Stomach (tissue), 9 donors: ENCODE results near the gene DISC1. TPM values are rescaled to one million over a fixed set of nuclear protein-coding genes. Genes with fewer than 3 reads are reported as not detected.

Experiments used
- DNase-seq, 2 donors: peaks; one replicate each; pipeline versions ENCODE4 v3.0.0 to v3.0.0-alpha.2; 2013 to 2019
- H3K27ac ChIP-seq, 5 donors: fragments of 200-600 bp in 4 of 5; sonication (generic) in 4 of 5; one replicate each; pipeline ENCODE4 v1.5.1; 2013 to 2019; ENCODE audit warnings: mild to moderate bottlenecking in 1 of 5, moderate library complexity in 1 of 5
- H3K27me3 ChIP-seq, 3 donors: fragments of 200-600 bp; sonication (generic); one replicate each; pipeline ENCODE4 v1.5.1; 2017 to 2019; ENCODE audit warnings: mixed run types in 1 of 3
- H3K36me3 ChIP-seq, 4 donors: fragments of 200-600 bp; sonication (generic); 1 replicate in 3 of 4; 2 replicates in 1 of 4; pipeline ENCODE4 v1.5.1; 2016 to 2019
- H3K4me1 ChIP-seq, 4 donors: fragments of 200-600 bp; sonication (generic); one replicate each; pipeline ENCODE4 v1.5.1; 2016 to 2019
- H3K4me3 ChIP-seq, 4 donors: fragments of 200-600 bp; sonication (generic) in 3 of 4; one replicate each; pipeline ENCODE4 v1.5.1; 2016 to 2019; ENCODE audit warnings: mild to moderate bottlenecking in 1 of 4
- H3K9me3 ChIP-seq, 4 donors: fragments of 200-600 bp; sonication (generic); one replicate each; pipeline ENCODE4 v1.5.1; 2016 to 2019
- EP300 ChIP-seq: sonication (generic); formaldehyde crosslinking; IDR thresholded peaks from one replicate; pipeline ENCODE4 v1.6.1; 2017; ENCODE audit warnings: antibody characterized with exemption
- POLR2A ChIP-seq, 4 donors: fragments of 450-650 bp; IDR thresholded peaks; one replicate each; pipeline ENCODE4 v1.6.1; 2016; ENCODE audit warnings: antibody characterized with exemption in 4 of 4, control low read depth in 2 of 4, mild to moderate bottlenecking in 1 of 4, moderate library complexity in 1 of 4
- POLR2AphosphoS5 ChIP-seq, 3 donors: sonication (generic); formaldehyde crosslinking; IDR thresholded peaks; one replicate each; pipeline ENCODE4 v1.6.1; 2016; ENCODE audit warnings: antibody characterized with exemption in 3 of 3
- WGBS, 5 donors: extraction: QIAGEN DNeasy Blood & Tissue Kit in 3 of 5; methylation state at CpG; one replicate each; pipeline versions ENCODE4 v1.1.5 to v1.1.7; 2013 to 2018; 5-methylcytosine and 5-hydroxymethylcytosine counted together
- intact Hi-C: fragments of 100-400 bp; cut with DNase I; formaldehyde crosslinking; loops from one replicate; pipeline ENCODE4 v1.15.1; 2023; ENCODE audit warnings: low total_unique reads
- polyA plus RNA-seq, 3 donors: library from polyadenylated mRNA; stranded (reverse); fragments of 200-250 nt; gene quantifications; one replicate each; pipeline ENCODE4 v1.2.3, GENCODE V29; 2013
- total RNA-seq, 5 donors: library from RNA; depleted of rRNA; stranded (reverse); fragments of >200 nt; gene quantifications; one replicate each; pipeline versions ENCODE4 v1.1.0 to v1.2.3, GENCODE V29; 2014 to 2016
- TF ChIP-seq, protein P1 (sequence below), 7 experiments: fragments of 450-650 bp in 4 of 7; fragments of 200-600 bp in 3 of 7; sonication (generic) in 3 of 7; IDR thresholded peaks; one replicate each; pipeline ENCODE4 v1.5.1; 2016 to 2019; ENCODE audit warnings: antibody characterized with exemption in 7 of 7, control low read depth in 2 of 7, mild to moderate bottlenecking in 1 of 7
- donor health status: healthy with polysubstance abuse.
- donor health status: Bipolar disorder and iron deficiency.
- donor health status: healthy.

Gene DISC1
- total and polyA plus RNA-seq, 8 donors, result 0.43 to 29.8 (median 1.6) TPM

DNA sequence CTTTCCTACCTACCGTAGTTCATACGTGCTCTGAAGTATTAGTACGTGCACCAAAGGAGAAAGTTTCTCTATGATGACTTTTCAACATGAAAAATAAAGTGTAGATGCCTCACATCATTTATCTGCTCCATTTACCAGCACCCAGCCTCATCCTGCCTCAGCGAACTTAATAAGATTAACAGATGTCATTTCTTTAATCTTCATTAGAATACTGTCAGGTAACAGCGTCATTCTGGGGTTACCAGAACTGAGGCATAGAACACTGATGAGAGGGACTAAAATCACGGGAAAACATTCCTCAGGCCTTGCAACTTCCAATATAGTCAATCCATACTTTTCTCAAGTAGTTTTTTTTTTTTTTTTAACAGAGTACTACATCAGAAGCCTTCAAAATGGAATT is 43.2 kb upstream of the DISC1 start:
- no peak for DNase-seq
- Histone ChIP-seq H3K4me1 (no peaks in the 10 kb centered on the region), H3K36me3 (no peaks in the 10 kb centered on the region), H3K27ac (no peak overlapping the region), H3K27me3 (no peaks in the 10 kb centered on the region), H3K4me3 (no peak overlapping the region), H3K9me3 (no peaks in the 10 kb centered on the region)
- intact Hi-C loops, result no loop called here
- TF ChIP-seq EP300 (no peak), POLR2AphosphoS5 (IDR thresholded peaks at IDR 0.05) (no peak), POLR2A (IDR thresholded peaks at IDR 0.05) (no peak)
- TF ChIP-seq, protein P1, sequence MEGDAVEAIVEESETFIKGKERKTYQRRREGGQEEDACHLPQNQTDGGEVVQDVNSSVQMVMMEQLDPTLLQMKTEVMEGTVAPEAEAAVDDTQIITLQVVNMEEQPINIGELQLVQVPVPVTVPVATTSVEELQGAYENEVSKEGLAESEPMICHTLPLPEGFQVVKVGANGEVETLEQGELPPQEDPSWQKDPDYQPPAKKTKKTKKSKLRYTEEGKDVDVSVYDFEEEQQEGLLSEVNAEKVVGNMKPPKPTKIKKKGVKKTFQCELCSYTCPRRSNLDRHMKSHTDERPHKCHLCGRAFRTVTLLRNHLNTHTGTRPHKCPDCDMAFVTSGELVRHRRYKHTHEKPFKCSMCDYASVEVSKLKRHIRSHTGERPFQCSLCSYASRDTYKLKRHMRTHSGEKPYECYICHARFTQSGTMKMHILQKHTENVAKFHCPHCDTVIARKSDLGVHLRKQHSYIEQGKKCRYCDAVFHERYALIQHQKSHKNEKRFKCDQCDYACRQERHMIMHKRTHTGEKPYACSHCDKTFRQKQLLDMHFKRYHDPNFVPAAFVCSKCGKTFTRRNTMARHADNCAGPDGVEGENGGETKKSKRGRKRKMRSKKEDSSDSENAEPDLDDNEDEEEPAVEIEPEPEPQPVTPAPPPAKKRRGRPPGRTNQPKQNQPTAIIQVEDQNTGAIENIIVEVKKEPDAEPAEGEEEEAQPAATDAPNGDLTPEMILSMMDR (IDR thresholded peaks at IDR 0.05), result no peak
- WGBS, 5 donors, result 87 to 93% (median 92%) methylated on average over 6 of the region's 6 CpGs

DNA sequence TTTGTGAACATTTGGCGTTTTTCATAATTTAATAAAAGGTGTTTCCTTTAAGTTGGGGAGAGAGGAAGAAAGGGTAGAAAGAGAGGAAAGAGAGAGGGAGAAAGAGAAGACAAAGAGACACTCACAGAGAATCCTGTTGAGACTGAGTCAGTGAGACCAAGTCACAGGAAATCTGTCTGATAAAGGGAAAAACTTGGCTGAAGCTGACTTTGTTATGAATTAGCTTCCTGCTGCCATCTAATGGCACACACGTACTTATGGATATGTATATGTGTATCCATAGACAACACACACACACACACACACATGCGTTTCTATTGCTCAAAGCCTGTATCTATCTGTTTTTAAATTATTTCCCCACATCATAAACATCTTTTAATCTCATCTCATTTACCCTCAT is 42.5 kb upstream of the DISC1 start:
- WGBS, 5 donors, result 32 to 51% (median 40%) methylated on average over 3 of the region's 3 CpGs
- Histone ChIP-seq H3K27me3 (no peaks in the 10 kb centered on the region), H3K9me3 (no peaks in the 10 kb centered on the region), H3K4me3 (no peak overlapping the region), H3K27ac (no peak overlapping the region), H3K36me3 (no peaks in the 10 kb centered on the region), H3K4me1 (no peaks in the 10 kb centered on the region)
- intact Hi-C loops, result no loop called here
- TF ChIP-seq POLR2A (IDR thresholded peaks at IDR 0.05) (no peak), EP300 (no peak), POLR2AphosphoS5 (IDR thresholded peaks at IDR 0.05) (no peak)
- TF ChIP-seq, protein P1 (IDR thresholded peaks at IDR 0.05), result no peak
- DNase-seq, result peak in 1 of 2 donors; percentile 69

DNA sequence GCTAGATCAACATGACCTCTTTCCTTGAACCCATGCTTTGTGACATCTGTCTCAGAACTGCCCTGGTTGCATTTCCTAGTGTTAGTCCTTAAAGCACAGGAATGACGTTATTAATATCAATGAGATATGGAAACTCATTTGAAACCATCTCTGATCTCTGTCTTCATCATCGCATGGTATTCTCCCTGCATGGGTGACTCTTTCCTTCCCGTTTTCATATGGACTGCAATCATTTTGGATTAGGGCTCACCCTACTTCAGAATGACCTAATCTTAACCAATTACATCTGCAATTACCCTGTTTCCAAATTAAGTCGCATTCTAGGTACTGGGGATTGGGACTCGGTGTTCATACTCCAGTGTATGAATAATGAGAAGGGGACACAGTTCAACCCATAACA is 41.7 kb upstream of the DISC1 start:
- Histone ChIP-seq H3K4me3 (no peak overlapping the region), H3K4me1 (no peaks in the 10 kb centered on the region), H3K27ac (no peak overlapping the region), H3K36me3 (no peaks in the 10 kb centered on the region), H3K9me3 (no peaks in the 10 kb centered on the region), H3K27me3 (no peaks in the 10 kb centered on the region)
- no peak for DNase-seq
- TF ChIP-seq POLR2AphosphoS5 (IDR thresholded peaks at IDR 0.05) (no peak), EP300 (no peak), POLR2A (IDR thresholded peaks at IDR 0.05) (no peak)
- TF ChIP-seq, protein P1 (IDR thresholded peaks at IDR 0.05), result no peak
- intact Hi-C loops, result no loop called here
- 62 to 86% (median 70%) methylated on average over 5 of the region's 5 CpGs for WGBS, 5 donors

DNA sequence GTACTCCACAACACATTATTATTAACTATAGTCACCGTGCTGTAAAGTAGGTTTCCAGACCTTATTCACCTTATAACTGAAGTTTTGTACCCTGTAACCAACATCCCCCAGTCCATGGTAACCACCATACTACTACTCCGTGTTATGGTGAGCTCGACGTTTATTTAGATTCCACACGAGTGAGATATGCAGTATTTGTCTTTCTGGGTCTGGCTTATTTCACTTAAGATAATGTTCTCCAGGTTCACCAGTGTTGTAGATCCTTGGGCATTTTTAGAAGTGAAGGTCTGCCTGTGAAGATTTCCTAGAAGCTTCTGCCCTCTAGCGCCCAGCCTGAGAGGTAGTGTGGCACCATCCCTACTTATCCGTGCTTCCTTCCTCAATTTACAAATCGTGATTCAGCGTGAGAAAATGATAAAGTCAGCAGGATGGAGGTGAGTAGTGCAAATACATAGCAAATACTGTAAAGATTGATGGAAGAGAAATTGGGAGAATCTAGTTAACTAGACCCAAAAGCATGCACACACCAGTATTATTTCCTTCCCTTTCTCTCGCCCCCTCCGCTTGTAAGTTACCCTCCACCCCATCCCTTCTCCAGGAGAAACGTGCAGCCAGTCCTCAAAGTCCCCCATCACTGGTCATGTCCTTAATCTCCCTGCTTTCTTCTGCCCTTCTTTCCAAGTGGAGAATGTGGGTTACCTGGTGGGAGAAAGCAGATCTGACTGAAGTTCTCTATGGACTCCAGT is 36.0 kb upstream of the DISC1 start:
- WGBS, 5 donors, result 18 to 23% (median 19%) methylated on average over 12 of the region's 12 CpGs

More for the DNA sequence above, 36.0 kb upstream of the DISC1 start:
- peak; percentile 48 to 85 for DNase-seq
- H3K4me3 ChIP-seq, result no peak overlapping the region
- no peaks in the 10 kb centered on the region for H3K9me3 ChIP-seq
- TF ChIP-seq EP300, result no peak
- TF ChIP-seq POLR2A (IDR thresholded peaks at IDR 0.05), result no peak
- peak in 1 of 3 donors; percentile 23 for TF ChIP-seq POLR2AphosphoS5 (IDR thresholded peaks at IDR 0.05)
- TF ChIP-seq, protein P1 (IDR thresholded peaks at IDR 0.05), result peak in 5 of 7 experiments; percentile 21 to 61 (median 48)
- H3K27ac ChIP-seq, result no peak overlapping the region
- H3K4me1 ChIP-seq, result peaks cover 0 to 10% (median 4%) of the 10 kb centered on the region in 4 donors
- intact Hi-C loops, result no loop called here
- no peaks in the 10 kb centered on the region for H3K27me3 ChIP-seq
- H3K36me3 ChIP-seq, result no peaks in the 10 kb centered on the region
